ENCODE results near the gene SMYD3. TPM values are rescaled to one million over a fixed set of nuclear protein-coding genes. Genes with fewer than 3 reads are reported as not detected.

Gene SMYD3
- total and polyA plus RNA-seq, 2 experiments from 2014 or later: 30.8 to 68.5 TPM

DNA sequence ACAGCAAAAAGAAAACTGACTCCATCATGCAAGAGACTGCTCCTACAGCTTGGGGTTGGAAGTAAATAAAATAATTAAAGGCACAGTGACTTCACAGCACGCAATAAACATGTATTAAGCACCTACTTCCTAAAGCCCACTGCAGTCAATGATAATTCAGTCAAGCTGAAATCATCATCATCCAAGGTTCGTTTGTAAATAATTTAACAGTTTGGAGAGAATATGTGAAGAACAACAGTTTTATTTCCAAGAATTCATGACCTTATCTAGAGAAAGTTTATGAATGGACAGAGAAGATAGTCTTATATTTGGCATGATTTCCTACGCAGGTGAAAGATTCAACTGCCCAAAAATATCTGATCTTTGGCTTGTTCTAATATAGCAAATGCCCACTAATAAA lies 86.8 kb downstream of the SMYD3 start:
- H3K4me3 ChIP-seq: no peak overlapping the region
- H3K4me2 ChIP-seq: no peak overlapping the region
- 87% methylated on average over 3 of the region's 3 CpGs for WGBS (ENCODE audit: low lambda C conversion rate, missing lambda C conversion rate)
- no peaks in the 10 kb centered on the region for H3K79me2 ChIP-seq
- H3K4me1 ChIP-seq (ENCODE audit: insufficient read depth): no peaks in the 10 kb centered on the region
- H3K36me3 ChIP-seq (replicated peaks; ENCODE audit: insufficient read depth, low read depth): no peaks in the 10 kb centered on the region
- TF ChIP-seq EZH2phosphoT487 (IDR thresholded peaks at IDR 0.05; ENCODE audit: low read depth, severe bottlenecking, unreplicated experiment) (no peak), EZH2 (IDR thresholded peaks at IDR 0.05; ENCODE audit: borderline replicate concordance) (no peak)
- TF ChIP-seq, protein P1, sequence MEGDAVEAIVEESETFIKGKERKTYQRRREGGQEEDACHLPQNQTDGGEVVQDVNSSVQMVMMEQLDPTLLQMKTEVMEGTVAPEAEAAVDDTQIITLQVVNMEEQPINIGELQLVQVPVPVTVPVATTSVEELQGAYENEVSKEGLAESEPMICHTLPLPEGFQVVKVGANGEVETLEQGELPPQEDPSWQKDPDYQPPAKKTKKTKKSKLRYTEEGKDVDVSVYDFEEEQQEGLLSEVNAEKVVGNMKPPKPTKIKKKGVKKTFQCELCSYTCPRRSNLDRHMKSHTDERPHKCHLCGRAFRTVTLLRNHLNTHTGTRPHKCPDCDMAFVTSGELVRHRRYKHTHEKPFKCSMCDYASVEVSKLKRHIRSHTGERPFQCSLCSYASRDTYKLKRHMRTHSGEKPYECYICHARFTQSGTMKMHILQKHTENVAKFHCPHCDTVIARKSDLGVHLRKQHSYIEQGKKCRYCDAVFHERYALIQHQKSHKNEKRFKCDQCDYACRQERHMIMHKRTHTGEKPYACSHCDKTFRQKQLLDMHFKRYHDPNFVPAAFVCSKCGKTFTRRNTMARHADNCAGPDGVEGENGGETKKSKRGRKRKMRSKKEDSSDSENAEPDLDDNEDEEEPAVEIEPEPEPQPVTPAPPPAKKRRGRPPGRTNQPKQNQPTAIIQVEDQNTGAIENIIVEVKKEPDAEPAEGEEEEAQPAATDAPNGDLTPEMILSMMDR (IDR thresholded peaks at IDR 0.05; ENCODE audit: poor library complexity): no peak
- no peak overlapping the region for H2AFZ ChIP-seq
- H3K27ac ChIP-seq: no peak overlapping the region
- no peaks in the 10 kb centered on the region for H4K20me1 ChIP-seq (ENCODE audit: insufficient read depth, poor library complexity, severe bottlenecking)
- DNase-seq (ENCODE audit: low spot score): no peak
- H3K9me2 ChIP-seq (replicated peaks; ENCODE audit: insufficient read depth): no peaks in the 10 kb centered on the region
- no peaks in the 10 kb centered on the region for H3K27me3 ChIP-seq
- H3K9me3 ChIP-seq (ENCODE audit: low read depth): no peaks in the 10 kb centered on the region

DNA sequence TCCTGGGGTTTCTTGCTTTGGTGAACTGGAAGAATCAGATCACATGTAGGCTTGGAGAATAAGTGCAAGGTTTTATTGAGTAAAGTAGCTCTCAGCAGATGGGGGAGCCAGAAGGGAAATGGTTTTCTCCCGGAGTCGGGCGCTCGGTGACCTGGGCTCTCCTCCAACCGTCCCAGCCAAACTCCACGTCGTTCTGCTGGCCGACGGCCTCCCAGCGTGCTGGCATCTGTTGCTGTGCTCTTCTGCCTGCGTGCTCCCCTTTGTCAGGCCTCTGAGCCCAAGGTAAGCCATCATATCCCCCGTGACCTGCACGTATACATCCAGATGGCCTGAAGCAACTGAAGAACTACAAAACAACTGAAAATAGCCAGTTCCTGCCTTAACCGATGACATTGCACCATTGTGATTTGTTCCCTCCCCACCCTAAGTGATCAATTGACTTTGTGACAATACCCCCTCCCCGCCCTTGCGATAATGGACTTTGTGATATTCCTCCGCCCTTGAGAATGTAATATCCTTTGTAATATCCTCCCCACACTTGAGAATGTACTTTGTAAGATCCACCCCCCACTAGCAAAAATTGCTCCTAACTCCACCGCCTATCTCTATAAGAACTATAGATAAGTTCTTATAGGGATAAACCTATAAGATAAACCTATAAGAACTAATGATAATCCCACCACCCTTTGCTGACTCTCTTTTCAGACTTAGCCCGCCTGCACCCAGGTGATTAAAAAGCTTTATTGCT lies 88.3 kb downstream of the SMYD3 start:
- Histone ChIP-seq H3K27me3 (no peaks in the 10 kb centered on the region), H3K9me2 (replicated peaks; ENCODE audit: insufficient read depth) (no peaks in the 10 kb centered on the region), H3K36me3 (replicated peaks; ENCODE audit: insufficient read depth, low read depth) (no peaks in the 10 kb centered on the region), H3K9me3 (ENCODE audit: low read depth) (no peaks in the 10 kb centered on the region), H3K27ac (no peak overlapping the region), H3K4me1 (ENCODE audit: insufficient read depth) (no peaks in the 10 kb centered on the region), H3K4me3 (no peak overlapping the region), H3K4me2 (no peak overlapping the region), H4K20me1 (ENCODE audit: insufficient read depth, poor library complexity, severe bottlenecking) (no peaks in the 10 kb centered on the region), H2AFZ (no peak overlapping the region), H3K79me2 (no peaks in the 10 kb centered on the region)
- DNase-seq (ENCODE audit: low spot score): no peak
- TF ChIP-seq, protein P1 (IDR thresholded peaks at IDR 0.05; ENCODE audit: poor library complexity): no peak
- TF ChIP-seq EZH2 (IDR thresholded peaks at IDR 0.05; ENCODE audit: borderline replicate concordance): no peak
- no peak for TF ChIP-seq EZH2phosphoT487 (IDR thresholded peaks at IDR 0.05; ENCODE audit: low read depth, severe bottlenecking, unreplicated experiment)
- 97% methylated on average over 19 of the region's 19 CpGs for WGBS (ENCODE audit: low lambda C conversion rate, missing lambda C conversion rate)

DNA sequence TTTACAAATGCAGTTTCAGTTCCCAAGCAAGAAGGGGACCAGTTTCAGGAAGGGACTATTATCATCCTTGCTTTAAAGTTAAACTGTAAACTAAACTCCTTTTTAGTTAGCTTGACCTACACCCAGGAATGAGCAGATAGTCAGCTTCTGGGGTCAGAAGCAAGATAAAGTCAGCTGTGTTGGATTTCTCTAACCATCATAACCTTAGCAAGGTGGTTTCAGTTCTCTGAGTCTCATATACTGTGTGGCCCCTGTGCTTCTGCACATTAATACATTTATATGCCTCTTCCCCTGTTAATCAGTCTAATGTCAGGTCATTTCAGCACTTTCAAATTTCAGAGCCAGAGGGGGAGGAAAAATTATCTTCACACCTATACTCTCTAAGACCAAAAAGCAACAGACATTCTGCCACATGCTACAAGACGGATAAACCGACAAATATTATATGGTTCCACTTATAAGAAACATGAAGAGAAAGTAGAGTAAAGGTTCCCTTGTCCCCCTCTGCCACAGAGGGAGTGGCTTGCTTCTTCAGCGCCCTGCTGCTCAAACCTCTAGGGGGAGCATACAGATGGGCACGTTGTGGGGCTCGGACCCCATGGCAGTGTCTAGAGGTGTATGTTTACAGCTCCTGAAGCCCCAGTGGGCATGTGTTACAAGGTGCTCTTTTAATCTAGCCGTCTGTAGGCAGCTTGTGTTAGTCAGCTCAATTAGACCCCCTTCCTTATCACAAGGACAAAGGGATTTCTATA lies 89.1 kb downstream of the SMYD3 start:
- H3K4me2 ChIP-seq: no peak overlapping the region
- H2AFZ ChIP-seq: no peak overlapping the region
- no peaks in the 10 kb centered on the region for H3K9me3 ChIP-seq (ENCODE audit: low read depth)

More for the DNA sequence above, 89.1 kb downstream of the SMYD3 start:
- Histone ChIP-seq H3K36me3 (replicated peaks; ENCODE audit: insufficient read depth, low read depth) (no peaks in the 10 kb centered on the region), H3K27me3 (no peaks in the 10 kb centered on the region), H3K4me3 (no peak overlapping the region), H3K4me1 (ENCODE audit: insufficient read depth) (no peaks in the 10 kb centered on the region), H3K79me2 (no peaks in the 10 kb centered on the region), H3K9me2 (replicated peaks; ENCODE audit: insufficient read depth) (no peaks in the 10 kb centered on the region), H3K27ac (no peak overlapping the region), H4K20me1 (ENCODE audit: insufficient read depth, poor library complexity, severe bottlenecking) (no peaks in the 10 kb centered on the region)
- DNase-seq (ENCODE audit: low spot score): no peak
- 90% methylated on average over 6 of the region's 6 CpGs for WGBS (ENCODE audit: low lambda C conversion rate, missing lambda C conversion rate)
- TF ChIP-seq, protein P1 (IDR thresholded peaks at IDR 0.05; ENCODE audit: poor library complexity): no peak
- no peak for TF ChIP-seq EZH2 (IDR thresholded peaks at IDR 0.05; ENCODE audit: borderline replicate concordance)
- TF ChIP-seq EZH2phosphoT487 (IDR thresholded peaks at IDR 0.05; ENCODE audit: low read depth, severe bottlenecking, unreplicated experiment): no peak

All from hepatocyte (in vitro differentiated cells).